ENCODE data around the gene NEDD4L.
"Not testable (repeated sequence)": the region's sequence is repeated elsewhere in the genome, so short reads cannot be mapped to it uniquely, and the experiment has no call there.

The NEDD4L gene

DNA sequence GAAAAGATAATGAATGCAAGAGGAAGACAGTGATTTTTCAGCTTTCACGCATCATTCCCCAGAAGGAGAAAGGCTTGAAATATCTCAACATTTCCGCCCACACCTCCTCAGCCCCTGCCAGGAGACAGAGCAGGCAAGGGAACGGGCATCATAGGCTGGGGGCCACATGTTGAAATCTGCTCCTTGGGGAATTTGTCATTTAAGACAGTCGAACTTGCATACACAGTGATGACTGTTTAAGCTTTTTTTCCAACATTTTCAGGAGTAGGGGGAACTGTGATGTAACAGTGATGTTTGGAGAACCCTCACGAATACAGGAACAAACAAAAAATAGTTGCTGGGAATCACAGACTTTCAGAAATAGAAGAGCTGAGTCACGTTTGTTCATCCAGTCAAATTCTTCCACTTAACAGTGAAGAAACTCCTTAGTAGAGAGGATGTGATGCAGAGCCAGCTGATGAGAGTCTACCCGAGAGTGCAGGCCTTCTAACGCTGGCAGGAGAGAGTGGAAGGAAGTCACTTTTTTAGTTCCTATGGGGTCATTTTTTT, 318.1 kb downstream of the NEDD4L start:
- no peak for DNase-seq

DNA sequence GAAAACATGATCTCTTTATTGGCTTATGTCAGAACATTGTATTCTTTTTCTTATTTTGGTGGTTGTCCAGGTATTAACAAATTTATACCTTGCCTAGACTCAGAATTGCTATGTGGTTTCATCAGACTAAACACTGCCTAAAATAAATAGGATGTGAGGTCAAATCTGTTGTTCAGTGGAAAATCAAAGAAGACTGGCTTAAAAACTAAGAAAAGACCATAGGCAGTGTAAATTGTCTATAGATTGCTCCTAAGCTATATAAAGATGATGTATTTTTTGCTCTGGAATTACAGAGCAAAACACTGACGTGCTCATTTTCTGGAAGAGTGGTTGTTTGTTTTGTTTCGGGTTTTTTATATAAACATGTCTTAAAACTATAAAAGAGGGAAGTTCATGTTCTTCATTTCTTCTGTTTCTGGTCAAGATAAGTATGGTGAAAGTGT, 318.8 kb downstream of the NEDD4L start:
- no peak for DNase-seq

DNA sequence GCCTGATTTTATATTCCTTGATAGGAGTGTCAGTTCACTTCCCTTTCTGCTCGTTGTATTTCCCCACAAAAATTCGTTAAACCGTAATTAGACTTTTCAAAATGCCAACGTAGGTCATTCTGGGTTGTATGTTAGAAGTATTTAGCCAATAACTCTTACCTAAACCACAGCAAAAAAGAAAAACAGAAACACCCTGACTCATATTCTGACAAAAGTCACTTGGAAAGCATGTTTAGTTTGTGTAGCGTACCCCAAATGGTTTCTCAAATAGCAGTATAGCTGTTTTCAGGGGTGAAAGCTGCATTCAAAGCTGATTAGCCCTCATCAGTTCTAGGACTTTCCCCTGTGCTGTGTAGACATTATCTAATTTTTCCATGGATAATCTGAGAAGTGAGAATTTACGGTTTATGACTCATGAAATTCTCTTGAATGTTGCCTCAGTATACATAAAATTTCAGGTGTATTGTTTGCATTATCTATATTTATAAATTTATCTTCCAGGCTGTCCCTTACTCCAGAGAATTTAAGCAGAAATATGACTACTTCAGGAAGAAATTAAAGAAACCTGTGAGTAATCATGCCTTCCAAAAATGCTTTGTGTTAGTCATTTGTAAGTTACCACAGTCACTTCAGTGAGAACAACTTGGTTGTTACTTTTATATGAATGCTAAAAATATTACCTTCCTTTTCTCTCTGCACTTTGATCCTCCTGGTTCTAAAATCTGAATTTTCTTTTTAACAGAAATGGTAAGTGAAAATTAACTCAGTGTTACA, 319.9 kb downstream of the NEDD4L start:
- no peak for DNase-seq

DNA sequence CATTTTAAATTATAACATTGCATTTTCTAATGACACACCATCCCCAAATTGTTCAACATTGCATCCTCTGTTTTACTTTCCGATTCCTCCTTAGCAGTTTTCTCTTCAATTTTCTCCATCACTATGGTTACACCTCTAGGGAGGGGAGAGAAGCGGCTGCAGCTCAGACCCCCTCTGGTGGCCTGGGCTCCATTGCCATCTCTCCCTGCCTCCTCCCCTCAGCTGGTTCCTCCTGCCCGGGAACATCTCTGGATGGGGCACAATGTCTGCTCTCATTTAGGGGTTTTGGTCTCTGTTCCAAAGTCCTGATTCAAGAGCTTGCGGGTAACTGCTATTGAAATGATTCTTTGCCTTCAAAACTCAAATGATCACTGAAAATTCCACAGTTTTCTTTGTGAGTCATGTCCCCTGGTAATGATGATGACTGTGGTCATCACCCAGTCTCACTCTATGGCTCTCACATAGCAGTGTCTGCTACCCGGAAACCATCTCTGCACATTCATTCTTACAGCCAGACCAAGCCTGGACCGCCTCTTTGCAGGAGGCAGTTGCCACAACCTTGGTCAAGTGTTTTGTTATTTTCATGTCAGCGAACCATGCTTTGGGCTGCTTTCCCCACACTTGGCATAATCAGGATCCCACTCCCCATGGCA, 321.0 kb downstream of the NEDD4L start:
- no peak for DNase-seq

DNA sequence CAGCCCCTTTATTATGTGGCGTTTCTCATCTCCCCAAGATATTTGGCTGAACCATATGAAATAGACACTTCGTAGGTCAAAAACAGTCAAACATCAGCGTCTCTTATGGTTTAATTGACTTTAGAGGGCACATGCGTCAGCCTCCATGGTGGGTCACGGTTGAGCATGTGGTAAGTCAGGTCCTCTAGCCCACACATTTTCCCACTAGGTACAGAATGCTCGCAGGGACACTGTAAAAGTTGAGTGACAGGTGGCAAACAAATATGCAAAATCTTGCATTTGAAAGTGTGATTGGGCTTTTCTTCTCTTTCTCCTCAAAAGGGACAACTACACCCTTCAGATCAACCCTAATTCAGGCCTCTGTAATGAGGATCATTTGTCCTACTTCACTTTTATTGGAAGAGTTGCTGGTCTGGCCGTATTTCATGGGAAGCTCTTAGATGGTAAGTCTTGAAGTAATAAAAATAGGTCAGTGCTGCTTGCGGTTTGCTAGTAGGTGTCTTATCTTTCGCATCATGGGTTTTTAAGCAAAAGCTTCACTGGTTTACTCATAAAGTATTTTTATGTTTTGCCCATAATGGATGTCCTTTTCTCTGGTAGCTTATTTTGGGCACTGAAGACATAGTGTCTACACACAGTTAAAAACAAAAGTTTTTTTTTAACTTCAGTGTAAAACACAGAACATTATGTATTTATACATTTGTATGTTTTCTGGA, 323.6 kb downstream of the NEDD4L start:
- no peak for DNase-seq

DNA sequence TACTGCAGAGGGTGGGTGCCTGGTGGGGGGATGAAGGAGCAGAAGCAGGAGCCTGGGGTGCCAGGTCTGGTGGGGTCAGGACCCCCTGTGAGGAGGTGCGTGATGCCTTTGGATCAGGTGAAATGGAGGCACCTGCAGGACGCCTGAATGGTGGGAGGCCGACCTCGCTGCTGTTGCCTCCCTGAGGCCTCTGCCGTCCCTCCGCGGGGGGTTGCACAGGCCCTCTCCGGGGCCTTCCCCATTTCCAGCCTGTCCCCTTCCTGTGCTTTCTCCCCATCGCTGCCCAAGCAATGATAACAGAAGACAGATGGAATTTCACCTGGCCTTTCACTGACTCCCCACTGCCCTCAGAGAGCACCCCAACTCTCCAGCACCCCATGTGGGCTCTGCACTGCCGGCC, 325.6 kb downstream of the NEDD4L start:
- no peak for DNase-seq

DNA sequence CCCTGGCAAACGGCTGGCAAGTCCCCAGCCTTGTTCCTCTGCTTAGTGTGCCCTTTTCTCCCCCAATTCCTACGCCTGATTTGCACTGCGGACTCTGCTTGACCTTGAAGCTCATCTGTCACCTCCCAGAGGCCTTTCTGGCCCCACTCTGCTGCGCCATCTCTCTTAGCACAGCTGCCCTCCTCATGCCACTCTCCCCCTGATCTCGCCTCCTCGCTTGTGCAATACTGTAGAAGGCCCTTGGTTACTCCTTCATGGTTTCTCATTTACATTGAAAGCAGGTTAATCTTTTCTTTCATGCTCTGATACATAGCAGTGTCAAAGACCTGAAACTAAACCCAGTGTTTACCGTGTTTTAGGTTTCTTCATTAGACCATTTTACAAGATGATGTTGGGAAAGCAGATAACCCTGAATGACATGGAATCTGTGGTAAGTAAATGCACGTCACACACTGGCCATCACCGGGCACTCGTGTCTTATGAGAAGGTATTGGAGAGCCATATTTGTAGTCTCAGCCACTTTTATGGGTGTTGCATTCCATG, 326.1 kb downstream of the NEDD4L start:
- no peak for DNase-seq

DNA sequence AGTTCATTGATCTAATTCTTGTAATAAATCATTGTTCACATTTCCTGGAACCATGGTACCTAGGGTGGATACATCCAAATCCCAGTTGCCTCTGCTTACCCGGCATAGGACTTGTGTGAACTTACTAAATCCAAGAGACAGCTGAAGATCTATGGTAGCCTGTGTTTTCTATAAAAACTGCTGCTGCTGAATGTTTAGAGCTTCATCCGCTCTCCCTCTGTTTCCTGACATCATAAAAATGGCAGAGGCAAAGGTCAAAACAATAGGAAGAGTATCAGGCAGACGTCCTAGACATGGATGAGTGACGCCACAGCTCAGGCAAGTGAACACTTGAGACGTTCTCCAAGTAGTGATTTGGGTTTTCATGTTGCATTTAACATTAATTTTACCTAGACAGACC, 326.6 kb downstream of the NEDD4L start:
- no peak for DNase-seq

DNA sequence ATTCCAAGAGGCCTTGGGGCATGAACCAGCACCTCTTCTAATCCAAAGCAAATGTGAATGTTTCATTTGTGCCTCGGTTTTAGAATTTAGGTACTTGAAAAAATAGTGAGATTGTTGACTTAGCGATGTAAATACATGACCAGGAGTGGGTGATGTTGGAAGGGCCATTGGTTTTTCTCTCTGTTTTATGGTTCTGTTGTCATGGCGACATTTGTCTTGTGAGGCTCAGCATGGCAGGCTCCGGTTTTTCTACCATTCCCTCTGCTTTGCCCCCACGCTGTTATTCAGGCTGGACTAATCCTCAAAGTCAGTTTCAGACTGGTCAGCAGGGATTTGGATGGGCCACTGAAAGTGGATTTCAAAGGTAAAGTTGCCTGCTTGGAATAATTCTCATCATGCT, 329.5 kb downstream of the NEDD4L start:
- no peak for DNase-seq

DNA sequence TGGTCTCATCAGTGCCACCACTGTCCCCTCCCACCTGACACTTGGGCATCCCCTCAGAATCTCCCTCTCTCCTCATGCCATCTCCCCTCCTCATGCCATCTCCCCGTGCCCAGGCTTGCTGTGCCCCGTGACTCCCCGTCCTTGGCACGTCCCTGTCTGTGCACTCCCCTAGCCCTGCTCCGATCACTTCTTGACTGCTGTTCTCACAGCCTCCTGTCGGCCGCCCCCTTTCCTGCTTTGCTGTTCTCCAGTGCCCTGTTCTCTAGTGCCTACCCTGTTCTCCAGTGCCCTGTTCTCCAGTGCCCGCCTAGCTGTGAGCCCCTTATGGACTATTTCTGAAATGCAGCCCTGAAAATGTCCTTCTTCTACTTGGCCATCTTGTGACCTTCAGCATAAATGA, 331.0 kb downstream of the NEDD4L start:
- no peak for DNase-seq

DNA sequence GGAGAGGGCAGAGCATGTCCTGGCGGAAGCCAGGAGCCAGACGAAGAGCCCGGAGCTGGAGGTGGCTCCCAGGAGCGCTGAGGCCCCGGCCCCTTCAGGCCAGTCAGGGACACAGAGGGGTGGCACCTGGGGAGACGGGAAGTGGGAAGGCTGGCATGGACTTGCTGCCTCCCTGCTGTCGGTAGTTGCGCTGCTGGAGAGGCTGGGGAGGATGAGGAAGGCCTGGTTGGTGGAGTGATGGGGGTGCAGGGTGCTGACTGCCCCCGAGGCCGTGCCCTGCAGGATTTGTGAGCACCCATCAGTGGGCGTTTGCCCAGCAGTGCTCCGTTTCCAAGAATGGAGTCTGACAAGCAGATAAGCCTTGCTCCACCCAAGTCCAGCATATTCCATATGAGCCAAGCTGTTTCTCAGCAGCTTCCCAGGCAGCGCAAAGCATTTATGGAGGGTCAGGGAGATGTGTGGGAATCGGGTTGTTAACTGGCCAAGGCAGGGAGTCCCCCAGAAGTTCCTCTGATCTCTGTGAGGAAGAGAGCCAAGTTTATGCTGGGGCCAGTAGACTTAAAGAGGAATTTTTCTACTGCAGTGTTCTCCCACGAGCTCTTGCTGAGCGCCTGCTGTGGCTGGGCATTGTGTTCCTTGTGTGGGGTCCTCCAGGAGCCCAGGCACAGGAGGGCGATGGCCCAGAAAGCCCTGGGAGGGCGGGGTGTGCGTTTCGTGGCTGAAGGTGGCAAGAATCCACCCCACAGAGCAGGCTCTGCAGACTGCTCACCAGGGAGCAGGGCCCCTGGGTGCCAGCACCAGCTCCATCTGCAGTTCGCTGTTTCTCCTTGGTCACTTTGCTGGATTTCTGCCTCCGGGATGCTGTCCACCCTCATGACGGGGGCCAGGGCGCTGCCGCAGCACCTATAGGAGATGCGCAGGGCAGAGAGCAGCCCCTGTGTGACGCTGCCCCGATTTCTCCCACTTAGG, 334.7 kb downstream of the NEDD4L start:
- no peak for DNase-seq

DNA sequence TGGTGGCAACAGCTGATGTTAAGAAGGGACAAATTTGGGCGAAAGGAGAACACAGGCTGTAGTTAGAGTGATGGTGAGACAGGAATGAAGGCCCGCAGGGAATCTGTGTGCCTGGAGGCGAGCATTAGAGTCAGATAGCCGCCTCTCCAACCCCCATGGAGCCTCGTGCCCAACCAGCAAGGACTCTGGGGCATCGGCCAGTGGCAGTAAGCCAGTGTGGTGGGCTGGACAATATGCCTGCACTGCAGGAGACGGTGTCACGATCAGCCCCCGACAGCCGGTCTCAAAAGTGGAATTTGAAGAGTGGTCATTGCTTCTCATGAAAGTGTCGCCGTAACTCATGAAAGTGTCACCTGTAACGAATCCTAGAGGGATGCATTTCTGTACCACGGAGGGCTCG, 335.4 kb downstream of the NEDD4L start:
- DNase-seq: no peak

DNA sequence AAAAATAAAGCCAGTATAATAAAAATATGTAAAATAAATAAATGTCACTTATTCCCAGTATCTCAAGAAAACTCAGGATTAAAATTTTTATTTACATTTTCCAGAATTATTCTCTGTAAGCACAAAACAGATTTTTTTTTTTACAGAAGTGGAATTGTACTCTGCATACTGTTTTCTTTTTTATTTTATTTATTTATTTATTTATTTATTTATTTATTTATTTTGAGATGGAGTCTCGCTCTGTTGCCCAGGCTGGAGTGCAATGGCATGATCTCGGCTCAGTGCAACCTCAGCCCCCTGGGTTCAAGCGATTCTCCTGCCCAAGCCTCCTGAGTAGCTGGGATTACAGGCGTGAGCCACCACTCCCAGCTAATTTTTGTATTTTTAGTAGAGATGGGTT, 336.1 kb downstream of the NEDD4L start:
- DNase-seq: not testable (repeated sequence)

DNA sequence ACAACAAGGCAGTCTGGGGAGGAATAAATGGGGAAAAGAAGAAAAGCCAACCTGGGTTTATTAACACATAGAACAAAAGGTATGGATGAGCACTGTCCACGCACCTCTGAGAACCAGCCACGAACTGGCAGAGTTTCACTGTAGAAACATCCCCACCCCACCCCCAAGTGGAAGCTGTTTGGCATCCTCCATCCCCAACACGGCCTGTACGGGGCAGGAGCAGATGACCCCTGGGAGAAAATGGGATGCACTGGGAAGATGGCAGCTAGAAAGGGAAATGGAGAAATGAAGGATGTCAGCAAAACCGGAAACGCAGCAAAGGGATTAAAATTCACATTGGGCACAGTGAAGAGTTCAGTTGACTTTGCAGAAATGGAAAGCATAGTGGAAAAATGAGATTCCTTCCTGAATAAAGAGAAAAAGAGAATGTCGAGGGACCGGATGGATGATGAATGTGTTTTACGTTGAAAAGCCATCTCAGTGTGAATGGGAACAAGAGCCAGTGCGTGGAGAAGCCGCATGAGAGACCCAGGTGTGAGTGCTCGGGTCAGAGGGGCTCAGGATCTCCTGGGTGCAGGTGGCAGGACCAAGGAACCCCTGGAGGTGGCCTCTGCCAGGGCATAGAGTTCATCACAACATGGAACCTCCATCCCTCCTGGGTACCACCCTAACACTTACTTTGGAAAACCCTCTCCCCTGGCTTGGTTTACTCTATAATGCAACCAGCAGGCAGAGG, 337.8 kb downstream of the NEDD4L start:
- no peak for DNase-seq

DNA sequence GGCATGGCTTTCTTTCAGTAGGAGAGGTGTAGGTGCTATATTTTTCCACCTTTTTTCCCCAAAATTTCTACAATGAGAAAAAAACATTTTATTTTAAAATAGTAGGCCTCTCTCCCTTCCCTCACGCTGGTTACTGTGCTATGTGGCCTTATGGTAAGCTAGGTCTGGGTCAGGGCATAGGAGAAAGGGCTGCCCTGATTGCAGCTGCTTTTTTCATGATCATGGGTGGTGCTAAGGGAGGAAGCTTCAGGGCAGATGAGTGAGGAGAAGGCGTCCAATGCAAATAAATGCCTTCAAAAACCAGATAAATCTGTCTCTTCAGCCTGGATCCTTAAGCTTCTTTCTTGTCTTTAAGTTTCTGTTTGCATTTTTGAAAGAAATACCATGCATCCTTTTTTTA, 338.4 kb downstream of the NEDD4L start:
- no peak for DNase-seq

DNA sequence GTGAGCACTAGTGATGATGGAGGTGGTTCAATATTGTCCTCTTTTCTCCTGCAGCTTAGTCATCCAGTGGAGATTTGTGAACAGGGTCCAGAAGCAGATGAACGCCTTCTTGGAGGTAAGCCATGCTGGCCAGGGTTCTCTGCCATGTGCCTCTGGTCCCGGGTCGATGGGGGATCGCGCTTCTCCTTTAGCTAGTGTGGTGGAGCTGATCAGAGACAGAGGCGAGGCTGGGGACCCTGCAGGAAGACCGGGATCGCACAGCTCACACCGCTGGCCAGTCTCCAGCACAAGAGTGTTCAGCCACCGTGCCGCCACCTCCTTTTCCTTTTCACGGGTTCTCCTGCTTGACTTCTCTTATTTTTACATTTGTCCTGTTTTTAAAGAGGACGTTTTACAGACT, 341.4 kb downstream of the NEDD4L start:
- DNase-seq: no peak

DNA sequence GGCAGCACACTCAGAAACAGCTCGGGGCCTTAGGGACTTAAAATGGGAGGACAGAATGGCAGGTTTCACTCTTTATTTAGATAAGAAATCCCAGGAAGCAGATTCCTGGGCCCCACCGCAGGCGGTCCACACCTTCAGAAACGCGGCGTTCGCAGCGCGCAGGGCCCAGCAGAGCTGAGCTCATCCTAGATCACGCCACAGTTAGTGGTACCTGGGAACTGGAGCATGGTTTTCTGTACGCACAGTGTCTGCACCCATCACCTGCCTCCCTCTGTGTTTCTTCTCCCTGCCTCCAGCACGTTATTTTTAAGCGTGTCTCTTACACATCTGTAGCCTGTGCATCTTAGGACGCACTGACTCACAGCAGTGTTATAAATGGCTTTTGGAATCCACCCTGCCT, 342.8 kb downstream of the NEDD4L start:
- no peak for DNase-seq

DNA sequence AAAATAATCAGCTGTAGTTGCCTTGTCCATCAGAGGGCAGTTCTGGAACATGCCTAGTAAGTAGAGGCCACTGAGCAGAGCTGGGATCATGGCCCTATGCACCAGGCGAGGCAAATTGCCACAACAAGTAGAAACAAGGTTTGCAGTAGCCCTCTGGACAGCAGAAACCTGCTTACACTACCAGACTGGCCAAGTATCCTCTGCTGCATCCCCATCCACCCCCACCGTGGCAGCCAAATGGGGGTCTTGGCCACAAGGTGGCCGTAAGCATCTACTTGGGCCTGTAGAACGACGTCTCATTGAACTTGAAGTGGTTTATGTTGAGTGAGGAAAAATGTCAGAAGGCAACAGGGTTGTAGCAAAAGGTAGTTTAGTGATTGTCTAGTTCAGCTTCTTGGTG, 343.7 kb downstream of the NEDD4L start:
- no peak for DNase-seq

DNA sequence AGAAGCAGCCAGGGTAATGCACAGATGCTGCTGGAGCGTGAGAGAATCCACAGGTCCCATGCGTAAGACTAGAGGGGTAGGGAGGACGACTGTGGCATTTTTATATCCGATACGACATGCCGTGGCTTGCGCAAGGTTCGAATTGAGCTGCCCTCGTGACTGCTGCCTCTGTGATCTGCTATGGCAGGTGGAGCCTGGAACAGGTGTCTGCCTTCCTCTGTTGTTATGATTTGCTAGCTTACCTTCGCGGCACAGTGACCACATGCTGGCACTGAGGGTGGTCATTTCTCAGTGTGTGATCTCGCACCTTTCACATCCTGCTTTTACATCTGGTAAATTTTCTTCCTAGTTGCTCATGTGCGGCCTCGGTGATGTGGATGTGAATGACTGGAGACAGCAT, 344.7 kb downstream of the NEDD4L start:
- no peak for DNase-seq

DNA sequence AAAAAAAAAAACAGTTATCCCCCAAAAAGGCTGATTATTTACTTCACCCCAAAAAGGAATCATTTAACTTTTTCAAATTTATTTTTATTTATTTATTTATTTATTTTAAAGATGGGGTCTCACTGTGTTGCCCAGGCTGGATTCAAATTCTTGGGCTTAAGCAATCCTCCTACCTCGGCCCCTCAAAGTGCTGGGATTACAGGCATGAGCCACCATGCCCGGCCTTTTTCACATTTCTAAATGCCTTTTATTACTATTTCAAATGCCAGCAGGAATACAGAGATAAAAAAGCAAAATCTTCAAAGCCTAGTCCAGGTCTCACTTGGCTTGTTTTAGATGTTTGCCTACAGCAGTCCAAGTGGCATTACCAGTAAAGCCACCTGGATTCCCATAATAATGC, 345.7 kb downstream of the NEDD4L start:
- DNase-seq: no peak

DNA sequence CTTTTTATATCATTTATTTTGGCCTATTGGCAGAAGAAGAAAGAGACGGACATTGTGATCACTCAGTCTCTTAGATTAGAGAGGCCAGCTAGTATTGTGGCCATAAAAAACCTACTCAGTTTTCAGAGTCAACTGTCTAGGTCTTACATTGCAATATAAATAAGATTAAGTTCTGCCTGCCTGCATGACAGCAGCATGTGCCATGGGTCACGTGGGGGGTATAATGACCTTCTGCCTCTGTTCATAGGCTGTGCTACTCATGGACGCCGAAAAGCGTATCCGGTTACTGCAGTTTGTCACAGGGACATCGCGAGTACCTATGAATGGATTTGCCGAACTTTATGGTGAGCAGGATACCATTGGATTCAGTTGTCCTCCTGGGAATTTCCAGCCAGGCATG, 346.4 kb downstream of the NEDD4L start:
- DNase-seq: no peak
